HG02840 (cell line): ENCODE measurements around the gene STAG3.

Experiments used
- ATAC-seq: cut with Tn5 transposase; IDR thresholded peaks from one replicate; pipeline ENCODE4 v1.9.1; 2021; ENCODE audit warnings: mild to moderate bottlenecking, moderate library complexity, moderate number of reproducible peaks; ENCODE audit not compliant: unreplicated experiment, low FRiP score

STAG3 gene

GRCh38 chr7:100153708-100154535 is 23.8 kb upstream of the STAG3 start:
- no peak for ATAC-seq

GRCh38 chr7:100154651-100155491 is 22.8 kb upstream of the STAG3 start:
- ATAC-seq = no peak

GRCh38 chr7:100155553-100156317 is 22.0 kb upstream of the STAG3 start:
- ATAC-seq = no peak

- no peak for ATAC-seq
Observed at GRCh38 chr7:100156331-100157068, 21.2 kb upstream of the STAG3 start.

GRCh38 chr7:100157069-100157333 is 20.7 kb upstream of the STAG3 start:
- ATAC-seq = no peak

- ATAC-seq = no peak
Observed at GRCh38 chr7:100157334-100158228, 20.1 kb upstream of the STAG3 start.

GRCh38 chr7:100158229-100159098 is 19.3 kb upstream of the STAG3 start, which contains the start of gene TRAPPC14:
TSS of gene TRAPPC14 (minus strand) at chr7:100158723. CDS start at chr7:100158499, 224 bp downstream.
- peak; percentile 83 for ATAC-seq

GRCh38 chr7:100159099-100159623 is 18.6 kb upstream of the STAG3 start:
- no peak for ATAC-seq

- no peak for ATAC-seq
Observed at GRCh38 chr7:100160067-100160466, 17.7 kb upstream of the STAG3 start.

- no peak for ATAC-seq
Observed at GRCh38 chr7:100163006-100163531, 14.6 kb upstream of the STAG3 start.

- ATAC-seq = no peak
Observed at GRCh38 chr7:100163871-100164270, 13.8 kb upstream of the STAG3 start.

- ATAC-seq = no peak
Observed at GRCh38 chr7:100166317-100166940, 11.3 kb upstream of the STAG3 start.

- ATAC-seq = no peak
Observed at GRCh38 chr7:100166970-100167911, 10.5 kb upstream of the STAG3 start.

GRCh38 chr7:100167912-100168323 is 9.8 kb upstream of the STAG3 start:
- ATAC-seq = no peak

- ATAC-seq = no peak
Observed at GRCh38 chr7:100169147-100169850, 8.4 kb upstream of the STAG3 start.
